HCT116 (cell line): ENCODE data around the gene DENND6A. TPM values are rescaled to one million over a fixed set of nuclear protein-coding genes. Genes with fewer than 3 reads are reported as not detected.

Experiments used
- ATAC-seq: fragments of 200-7000 bp; cut with Tn5 transposase; 2 replicates; pipeline ENCODE4 v1.9.1; 2020; ENCODE audit warnings: mild to moderate bottlenecking, moderate library complexity
- BruUV-seq: library from RNA; stranded (reverse); fragments of 400-500 nt; replicated peaks from 2 replicates; lab custom pipeline; 2021; lab: Mats Ljungman, UMichigan
- CTCF ChIA-PET: fragments of 300-600 bp; sonication (Branson Sonifier 250); formaldehyde crosslinking; loops from one replicate; lab custom pipeline; 2021; ENCODE audit warnings: antibody characterized with exemption; lab: Charles Lee
- POLR2A ChIA-PET: fragments of 300-600, 350-600 bp; sonication (Branson Sonifier 250); formaldehyde crosslinking; loops from one replicate; lab custom pipeline; 2021; ENCODE audit warnings: antibody characterized with exemption; lab: Charles Lee
- RAD21 ChIA-PET, 2 experiments: fragments of 300-600 bp; sonication (Branson Sonifier 250); formaldehyde crosslinking; loops; one replicate each; lab custom pipeline; 2023; ENCODE audit warnings: low total read pairs in 2 of 2; ENCODE audit not compliant: uncharacterized antibody in 2 of 2, unreplicated experiment in 2 of 2, low non-redundant PET in 1 of 2; lab: Charles Lee
- DNase-seq: peaks from one replicate; pipeline ENCODE4 v3.0.0-alpha.2; 2010; ENCODE audit warnings: low read depth, low spot score
- H2AFZ ChIP-seq: fragments of 200-600 bp; shearing (Covaris generic), sonication (generic); 2 replicates; pipeline ENCODE4 v1.6.1; 2017; ENCODE audit warnings: low read depth, mixed run types, mixed read lengths, antibody characterized with exemption, low read length; ENCODE audit not compliant: poor library complexity, severe bottlenecking
- H3K27ac ChIP-seq: 2 replicates; pipeline ENCODE4 v1.5.1; 2012; ENCODE audit warnings: low read depth, low read length
- H3K27me3 ChIP-seq: fragments of 200-600 bp; sonication (generic); 2 replicates; pipeline ENCODE4 v1.6.1; 2016; ENCODE audit warnings: mixed run types, low read length, mixed read lengths; ENCODE audit not compliant: insufficient read depth
- H3K36me3 ChIP-seq, 2 experiments: fragments of 200-500 bp in 1 of 2; fragments of 200-600 bp in 1 of 2; sonication (Bioruptor generic) in 1 of 2; sonication (generic) in 1 of 2; 2 replicates each; pipeline versions ENCODE4 v1.5.1 to v1.6.1; 2014 to 2016; ENCODE audit warnings: low read length in 2 of 2, inconsistent platforms in 1 of 2, mixed read lengths in 1 of 2, mixed run types in 1 of 2; ENCODE audit not compliant: insufficient read depth in 2 of 2, control insufficient read depth in 1 of 2
- H3K4me1 ChIP-seq, 2 experiments: fragments of 200-600 bp in 1 of 2; sonication (generic) in 1 of 2; 2 replicates each; pipeline versions ENCODE4 v1.5.1 to v1.6.1; 2012 to 2017; ENCODE audit warnings: low read length in 2 of 2, inconsistent platforms in 1 of 2, mild to moderate bottlenecking in 1 of 2, mixed read lengths in 1 of 2, mixed run types in 1 of 2, moderate library complexity in 1 of 2; ENCODE audit not compliant: insufficient read depth in 2 of 2, control insufficient read depth in 1 of 2
- H3K4me2 ChIP-seq: fragments of 200-600 bp; sonication (generic); 2 replicates; pipeline ENCODE4 v1.6.1; 2017; ENCODE audit warnings: mixed run types, low read length, mixed read lengths
- H3K4me3 ChIP-seq, 2 experiments: fragments of 200-600 bp in 1 of 2; sonication (generic) in 1 of 2; replicated peaks in 1 of 2; 2 replicates each; pipeline ENCODE4 v1.5.1; 2011 to 2016; ENCODE audit warnings: low read length in 2 of 2, control low read depth in 1 of 2, low read depth in 1 of 2, mild to moderate bottlenecking in 1 of 2, mixed read lengths in 1 of 2, mixed run types in 1 of 2
- H3K79me2 ChIP-seq: fragments of 200-600 bp; sonication (generic); 2 replicates; pipeline ENCODE4 v1.6.1; 2017; ENCODE audit warnings: mild to moderate bottlenecking, mixed run types, low read length, moderate library complexity, mixed read lengths; ENCODE audit not compliant: insufficient read depth
- H3K9ac ChIP-seq: fragments of 200-600 bp; sonication (generic); 2 replicates; pipeline ENCODE4 v1.6.1; 2016; ENCODE audit warnings: low read length, mixed read lengths
- H3K9me2 ChIP-seq: fragments of 200-600 bp; sonication (generic), shearing (Covaris generic); 2 replicates; pipeline ENCODE4 v1.6.1; 2017; ENCODE audit warnings: mixed run types, mild to moderate bottlenecking, moderate library complexity; ENCODE audit not compliant: insufficient read depth
- H3K9me3 ChIP-seq, 2 experiments: fragments of 200-500 bp in 1 of 2; fragments of 200-600 bp in 1 of 2; sonication (Bioruptor generic) in 1 of 2; sonication (generic) in 1 of 2; 2 replicates each; pipeline ENCODE4 v1.6.1; 2014 to 2017; ENCODE audit warnings: low read length in 2 of 2, mixed read lengths in 2 of 2, inconsistent platforms in 1 of 2, low read depth in 1 of 2, mild to moderate bottlenecking in 1 of 2, mixed run types in 1 of 2, moderate library complexity in 1 of 2; ENCODE audit not compliant: control insufficient read depth in 1 of 2, insufficient read depth in 1 of 2
- H4K20me1 ChIP-seq: fragments of 200-600 bp; sonication (generic), shearing (Covaris generic); 2 replicates; pipeline ENCODE4 v1.6.1; 2017; ENCODE audit warnings: mixed run types, mild to moderate bottlenecking, moderate library complexity; ENCODE audit not compliant: insufficient read depth
- FOSL1 ChIP-seq: IDR thresholded peaks from 2 replicates; pipeline ENCODE4 v1.6.1; 2012; ENCODE audit warnings: low read depth
- POLR2A ChIP-seq: IDR thresholded peaks from 2 replicates; pipeline ENCODE4 v1.7.0; 2011; ENCODE audit warnings: borderline replicate concordance; ENCODE audit not compliant: insufficient read depth, insufficient read length; ENCODE audit errors: extremely low read depth
- ZFX ChIP-seq: fragments of 450-650 bp; IDR thresholded peaks from 2 replicates; pipeline ENCODE4 v1.6.1; 2017
- intact Hi-C: fragments of 100-400 bp; cut with micrococcal nuclease; formaldehyde crosslinking; loops from 2 replicates; pipeline ENCODE4 v1.10.0; 2022
- total RNA-seq: library from RNA; stranded (reverse); gene quantifications from one replicate; pipeline ENCODE4 v1.2.1, GENCODE V29; 2021; ENCODE audit not compliant: unreplicated experiment
- TF ChIP-seq, protein P1 (sequence below): IDR thresholded peaks from 2 replicates; pipeline ENCODE4 v1.6.1; 2012; ENCODE audit warnings: low read depth
- TF ChIP-seq, protein P2 (sequence below), 3 experiments: fragments of 200-600 bp in 1 of 3; sonication (generic) in 1 of 3; IDR thresholded peaks in 2 of 3; conservative IDR thresholded peaks in 1 of 3; 2 replicates each; pipeline ENCODE4 v1.5.1; 2012 to 2017; ENCODE audit warnings: low read depth in 2 of 3, low read length in 2 of 3, antibody characterized with exemption in 1 of 3, borderline replicate concordance in 1 of 3, control low read depth in 1 of 3, mild to moderate bottlenecking in 1 of 3, mixed read lengths in 1 of 3, mixed run types in 1 of 3, moderate library complexity in 1 of 3; ENCODE audit not compliant: insufficient read depth in 1 of 3

Gene DENND6A
- total RNA-seq, 1 experiment from 2014 or later: 22.3 TPM

DNA sequence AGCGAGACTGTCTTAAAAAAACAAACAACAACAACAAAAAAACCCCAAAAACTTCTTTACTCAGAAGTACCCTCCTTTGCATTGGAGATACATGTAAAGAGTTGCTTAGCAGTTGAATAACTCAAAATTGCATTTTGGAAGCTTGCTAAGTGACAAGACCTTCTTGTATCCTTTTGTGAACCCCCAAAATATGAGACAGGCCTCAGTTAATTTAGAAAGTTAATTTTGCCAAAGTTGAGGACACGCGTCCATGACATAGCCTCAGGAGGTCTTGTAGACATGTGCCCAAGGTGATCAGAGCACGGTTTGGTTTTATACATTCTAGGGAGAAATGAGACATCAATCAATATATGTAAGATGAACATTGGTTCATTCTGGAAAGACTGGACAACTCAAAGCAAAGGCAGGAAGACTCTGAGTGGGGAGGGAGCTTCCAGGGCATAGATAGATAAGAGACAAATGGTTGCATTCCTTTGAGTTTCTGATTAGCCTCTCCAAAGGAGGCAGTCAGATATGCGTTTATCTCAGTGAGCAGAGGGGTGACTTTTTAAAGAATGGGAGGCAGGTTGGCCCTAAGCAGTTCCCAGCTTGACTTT, 94.0 kb downstream of the DENND6A start:
- Histone ChIP-seq H3K9me2 (no peaks in the 10 kb centered on the region), H3K36me3 (peaks cover 0 to 3% of the 10 kb centered on the region in 2 experiments; a peak in 1 of 4 replicates), H3K9me3 (no peaks in the 10 kb centered on the region), H3K27ac (peak overlapping the region; percentile 73), H4K20me1 (0 out of 2 replicates have a peak, but pooled peaks cover 4% of the 10 kb centered on the region), H3K4me3 (peak overlapping the region; percentile 75 to 88), H2AFZ (no peak overlapping the region), H3K4me2 (peak overlapping the region; percentile 78), H3K79me2 (peaks cover 49% of the 10 kb centered on the region), H3K4me1 (peaks cover 5 to 17% of the 10 kb centered on the region in 2 experiments; a peak in 3 of 4 replicates), H3K9ac (peak overlapping the region; percentile 83), H3K27me3 (no peaks in the 10 kb centered on the region)
- CTCF ChIA-PET: no interaction called here
- POLR2A ChIA-PET: interaction anchor here (1.2 kb wide), 1 partner anchor 30 kb away, joined by 5 read pairs; no protein-coding TSS in a partner anchor
- TF ChIP-seq POLR2A (no peak), ZFX (no peak), FOSL1 (no peak)
- TF ChIP-seq, protein P1, sequence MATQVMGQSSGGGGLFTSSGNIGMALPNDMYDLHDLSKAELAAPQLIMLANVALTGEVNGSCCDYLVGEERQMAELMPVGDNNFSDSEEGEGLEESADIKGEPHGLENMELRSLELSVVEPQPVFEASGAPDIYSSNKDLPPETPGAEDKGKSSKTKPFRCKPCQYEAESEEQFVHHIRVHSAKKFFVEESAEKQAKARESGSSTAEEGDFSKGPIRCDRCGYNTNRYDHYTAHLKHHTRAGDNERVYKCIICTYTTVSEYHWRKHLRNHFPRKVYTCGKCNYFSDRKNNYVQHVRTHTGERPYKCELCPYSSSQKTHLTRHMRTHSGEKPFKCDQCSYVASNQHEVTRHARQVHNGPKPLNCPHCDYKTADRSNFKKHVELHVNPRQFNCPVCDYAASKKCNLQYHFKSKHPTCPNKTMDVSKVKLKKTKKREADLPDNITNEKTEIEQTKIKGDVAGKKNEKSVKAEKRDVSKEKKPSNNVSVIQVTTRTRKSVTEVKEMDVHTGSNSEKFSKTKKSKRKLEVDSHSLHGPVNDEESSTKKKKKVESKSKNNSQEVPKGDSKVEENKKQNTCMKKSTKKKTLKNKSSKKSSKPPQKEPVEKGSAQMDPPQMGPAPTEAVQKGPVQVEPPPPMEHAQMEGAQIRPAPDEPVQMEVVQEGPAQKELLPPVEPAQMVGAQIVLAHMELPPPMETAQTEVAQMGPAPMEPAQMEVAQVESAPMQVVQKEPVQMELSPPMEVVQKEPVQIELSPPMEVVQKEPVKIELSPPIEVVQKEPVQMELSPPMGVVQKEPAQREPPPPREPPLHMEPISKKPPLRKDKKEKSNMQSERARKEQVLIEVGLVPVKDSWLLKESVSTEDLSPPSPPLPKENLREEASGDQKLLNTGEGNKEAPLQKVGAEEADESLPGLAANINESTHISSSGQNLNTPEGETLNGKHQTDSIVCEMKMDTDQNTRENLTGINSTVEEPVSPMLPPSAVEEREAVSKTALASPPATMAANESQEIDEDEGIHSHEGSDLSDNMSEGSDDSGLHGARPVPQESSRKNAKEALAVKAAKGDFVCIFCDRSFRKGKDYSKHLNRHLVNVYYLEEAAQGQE: no peak
- TF ChIP-seq, protein P2, sequence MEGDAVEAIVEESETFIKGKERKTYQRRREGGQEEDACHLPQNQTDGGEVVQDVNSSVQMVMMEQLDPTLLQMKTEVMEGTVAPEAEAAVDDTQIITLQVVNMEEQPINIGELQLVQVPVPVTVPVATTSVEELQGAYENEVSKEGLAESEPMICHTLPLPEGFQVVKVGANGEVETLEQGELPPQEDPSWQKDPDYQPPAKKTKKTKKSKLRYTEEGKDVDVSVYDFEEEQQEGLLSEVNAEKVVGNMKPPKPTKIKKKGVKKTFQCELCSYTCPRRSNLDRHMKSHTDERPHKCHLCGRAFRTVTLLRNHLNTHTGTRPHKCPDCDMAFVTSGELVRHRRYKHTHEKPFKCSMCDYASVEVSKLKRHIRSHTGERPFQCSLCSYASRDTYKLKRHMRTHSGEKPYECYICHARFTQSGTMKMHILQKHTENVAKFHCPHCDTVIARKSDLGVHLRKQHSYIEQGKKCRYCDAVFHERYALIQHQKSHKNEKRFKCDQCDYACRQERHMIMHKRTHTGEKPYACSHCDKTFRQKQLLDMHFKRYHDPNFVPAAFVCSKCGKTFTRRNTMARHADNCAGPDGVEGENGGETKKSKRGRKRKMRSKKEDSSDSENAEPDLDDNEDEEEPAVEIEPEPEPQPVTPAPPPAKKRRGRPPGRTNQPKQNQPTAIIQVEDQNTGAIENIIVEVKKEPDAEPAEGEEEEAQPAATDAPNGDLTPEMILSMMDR (IDR thresholded peaks at IDR 0.05 in 2 of 3, conservative IDR thresholded peaks at IDR 0.05 in 1 of 3; ENCODE audit: borderline replicate concordance in 1 of 3, insufficient read depth in 1 of 3, low read depth in 2 of 3, low read length in 2 of 3): no peak
- BruUV-seq: no TSS peak
- ATAC-seq: no peak
- intact Hi-C loops: loop anchor here (5.0 kb wide), 1 partner anchor 448 kb away; no protein-coding TSS in a partner anchor
- DNase-seq: no peak
- RAD21 ChIA-PET: no interaction called here
